A673 (cell line): ENCODE results near the gene GALNT13.

ENCODE experiments used
- EZH2 ChIP-seq: fragments of 200-600 bp; sonication (generic); IDR thresholded peaks from 2 replicates; pipeline ENCODE4 v1.6.1; 2017; ENCODE audit warnings: borderline replicate concordance, low read depth, mild to moderate bottlenecking, mixed read lengths, antibody characterized with exemption, low read length; ENCODE audit not compliant: poor library complexity, severe bottlenecking
- TF ChIP-seq, protein P1 (sequence below): fragments of 300-800, 200-600 bp; sonication (generic); conservative IDR thresholded peaks from 2 replicates; pipeline ENCODE4 v1.5.1; 2017; ENCODE audit warnings: low read depth, mild to moderate bottlenecking, antibody characterized with exemption, low read length, moderate library complexity, mixed read lengths

DNA sequence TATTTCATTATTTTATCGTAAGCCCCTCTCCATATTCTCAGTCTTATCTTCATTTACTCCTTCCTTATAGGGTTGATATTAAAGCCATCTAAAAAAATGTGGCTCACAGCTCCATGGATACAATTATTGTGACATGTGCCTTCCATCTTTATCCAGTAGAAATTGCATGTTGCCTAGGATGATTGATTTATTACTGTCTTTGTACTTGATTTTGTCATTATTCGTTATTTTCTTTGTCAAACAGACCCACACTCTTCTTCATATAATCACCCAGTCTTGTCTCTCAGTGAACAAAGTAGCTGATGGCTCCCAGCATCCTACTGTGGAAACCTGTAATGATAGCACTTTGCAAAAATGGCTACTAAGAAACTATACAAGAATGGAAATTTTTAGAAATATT is 574.6 kb downstream of the GALNT13 start:
- TF ChIP-seq, protein P1, sequence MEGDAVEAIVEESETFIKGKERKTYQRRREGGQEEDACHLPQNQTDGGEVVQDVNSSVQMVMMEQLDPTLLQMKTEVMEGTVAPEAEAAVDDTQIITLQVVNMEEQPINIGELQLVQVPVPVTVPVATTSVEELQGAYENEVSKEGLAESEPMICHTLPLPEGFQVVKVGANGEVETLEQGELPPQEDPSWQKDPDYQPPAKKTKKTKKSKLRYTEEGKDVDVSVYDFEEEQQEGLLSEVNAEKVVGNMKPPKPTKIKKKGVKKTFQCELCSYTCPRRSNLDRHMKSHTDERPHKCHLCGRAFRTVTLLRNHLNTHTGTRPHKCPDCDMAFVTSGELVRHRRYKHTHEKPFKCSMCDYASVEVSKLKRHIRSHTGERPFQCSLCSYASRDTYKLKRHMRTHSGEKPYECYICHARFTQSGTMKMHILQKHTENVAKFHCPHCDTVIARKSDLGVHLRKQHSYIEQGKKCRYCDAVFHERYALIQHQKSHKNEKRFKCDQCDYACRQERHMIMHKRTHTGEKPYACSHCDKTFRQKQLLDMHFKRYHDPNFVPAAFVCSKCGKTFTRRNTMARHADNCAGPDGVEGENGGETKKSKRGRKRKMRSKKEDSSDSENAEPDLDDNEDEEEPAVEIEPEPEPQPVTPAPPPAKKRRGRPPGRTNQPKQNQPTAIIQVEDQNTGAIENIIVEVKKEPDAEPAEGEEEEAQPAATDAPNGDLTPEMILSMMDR: no peak
- no peak for TF ChIP-seq EZH2
